Astrocyte of the cerebellum (primary cell): Measurements from ENCODE around the gene EGFL8.

Experiments used
- DNase-seq: peaks from one replicate; pipeline ENCODE4 v3.0.0-alpha.2; 2011; ENCODE audit warnings: low read depth
- H3K4me3 ChIP-seq: 2 replicates; pipeline ENCODE4 v1.5.1; 2011; ENCODE audit warnings: mild to moderate bottlenecking, low read depth, low read length, moderate library complexity
- in situ Hi-C: cut with HindIII; loops from 2 replicates; pipeline ENCODE4 v1.10.0; 2017; ENCODE audit warnings: low sequenced_read_pairs
- TF ChIP-seq, protein P1 (sequence below): IDR thresholded peaks from 2 replicates; pipeline ENCODE4 v1.5.1; 2012; ENCODE audit warnings: low read length, low read depth, moderate library complexity, mild to moderate bottlenecking; ENCODE audit errors: missing control alignments

EGFL8 gene

DNA sequence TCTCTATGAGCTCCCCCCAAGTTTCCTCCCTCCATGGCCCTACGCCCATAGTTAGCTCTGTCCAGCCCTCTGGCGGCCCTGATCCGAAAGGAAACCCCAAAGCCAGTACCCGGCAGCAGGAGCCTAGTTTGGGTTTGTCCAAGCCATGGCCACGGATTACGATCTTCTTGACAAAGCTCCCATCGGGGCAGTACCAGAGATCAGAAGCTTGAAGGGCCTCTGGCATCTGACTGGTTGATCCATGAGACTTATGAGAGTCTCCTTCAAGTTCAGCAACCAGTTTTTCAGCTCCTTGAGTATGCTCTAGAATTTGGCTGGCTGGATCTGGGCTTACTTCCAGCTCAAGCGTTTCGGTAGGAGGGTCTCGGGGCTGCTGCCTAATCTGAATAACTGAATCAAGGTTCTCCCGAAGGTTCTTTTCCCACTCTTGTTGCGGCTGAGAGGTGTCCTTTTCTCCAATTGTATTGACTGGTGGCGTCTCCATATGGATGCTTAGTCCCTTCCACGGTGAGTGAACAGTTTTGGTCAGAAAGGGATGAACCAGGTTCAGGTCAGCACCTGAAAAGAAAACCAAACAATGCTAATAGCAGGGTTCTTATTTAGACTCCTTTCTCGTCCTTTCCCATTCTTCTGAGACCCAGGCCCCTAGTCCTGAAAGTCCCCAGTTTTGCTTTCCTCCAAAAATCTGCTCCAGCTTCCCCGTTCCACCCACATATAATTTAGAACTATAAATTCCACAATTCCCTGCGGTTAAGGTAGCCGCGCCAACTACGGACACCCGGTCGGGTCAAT is 34.9 kb upstream of the EGFL8 start:
- peak overlapping the region; percentile 74 for H3K4me3 ChIP-seq

DNA sequence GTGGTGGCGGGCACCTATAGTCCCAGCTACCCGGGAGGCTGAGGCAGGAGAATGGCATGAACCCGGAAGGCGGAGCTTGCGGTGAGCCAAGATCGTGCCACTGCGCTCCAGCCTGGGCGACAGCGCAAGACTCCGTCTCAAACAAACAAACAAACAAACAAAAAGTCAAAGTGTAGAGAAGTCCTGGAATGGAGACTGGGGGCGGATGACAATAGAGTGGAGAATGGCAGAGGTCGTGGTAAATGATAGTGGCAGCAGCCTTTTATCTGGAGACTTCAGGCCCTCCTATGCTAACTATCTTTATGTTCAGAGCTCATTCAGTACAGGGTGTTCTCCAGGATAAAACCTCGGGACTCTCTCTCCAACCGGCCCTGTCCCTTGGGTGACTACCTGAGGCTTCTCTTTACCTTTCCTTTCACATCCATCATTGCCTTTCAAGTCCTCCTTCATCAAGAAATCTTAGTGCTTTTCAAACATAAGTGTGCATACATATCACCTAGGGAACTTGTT is 32.9 kb upstream of the EGFL8 start:
- TF ChIP-seq, protein P1, sequence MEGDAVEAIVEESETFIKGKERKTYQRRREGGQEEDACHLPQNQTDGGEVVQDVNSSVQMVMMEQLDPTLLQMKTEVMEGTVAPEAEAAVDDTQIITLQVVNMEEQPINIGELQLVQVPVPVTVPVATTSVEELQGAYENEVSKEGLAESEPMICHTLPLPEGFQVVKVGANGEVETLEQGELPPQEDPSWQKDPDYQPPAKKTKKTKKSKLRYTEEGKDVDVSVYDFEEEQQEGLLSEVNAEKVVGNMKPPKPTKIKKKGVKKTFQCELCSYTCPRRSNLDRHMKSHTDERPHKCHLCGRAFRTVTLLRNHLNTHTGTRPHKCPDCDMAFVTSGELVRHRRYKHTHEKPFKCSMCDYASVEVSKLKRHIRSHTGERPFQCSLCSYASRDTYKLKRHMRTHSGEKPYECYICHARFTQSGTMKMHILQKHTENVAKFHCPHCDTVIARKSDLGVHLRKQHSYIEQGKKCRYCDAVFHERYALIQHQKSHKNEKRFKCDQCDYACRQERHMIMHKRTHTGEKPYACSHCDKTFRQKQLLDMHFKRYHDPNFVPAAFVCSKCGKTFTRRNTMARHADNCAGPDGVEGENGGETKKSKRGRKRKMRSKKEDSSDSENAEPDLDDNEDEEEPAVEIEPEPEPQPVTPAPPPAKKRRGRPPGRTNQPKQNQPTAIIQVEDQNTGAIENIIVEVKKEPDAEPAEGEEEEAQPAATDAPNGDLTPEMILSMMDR, result no peak
- in situ Hi-C loops, result no loop called here
- no peak for DNase-seq
- H3K4me3 ChIP-seq, result no peak overlapping the region

More for the DNA sequence above, 34.9 kb upstream of the EGFL8 start:
- TF ChIP-seq, protein P1, result no peak
- in situ Hi-C loops, result loop anchor here (10.0 kb wide), 1 partner anchor 55 kb away; the partner anchor contains the start of gene AGER
- DNase-seq, result peak; percentile 28

DNA sequence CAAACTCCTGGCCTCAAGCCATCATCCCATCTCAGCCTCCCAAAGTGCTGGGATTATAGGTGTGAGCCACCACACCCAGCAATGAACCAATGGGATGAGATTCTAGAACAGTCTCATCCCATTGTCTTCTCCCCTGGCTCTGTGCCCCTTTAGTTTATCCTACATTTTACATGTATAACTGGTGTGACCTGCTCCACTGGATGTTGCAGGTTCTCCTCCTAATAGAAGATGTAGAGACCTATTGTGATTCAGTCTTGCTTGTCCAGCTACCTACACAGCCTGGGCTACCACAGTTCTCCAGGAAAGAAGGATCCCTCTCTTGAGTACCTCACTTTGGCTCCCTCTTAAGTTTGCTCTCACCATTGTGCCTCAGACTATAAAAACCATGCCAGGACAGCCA is 32.3 kb upstream of the EGFL8 start:
- in situ Hi-C loops, result no loop called here
- DNase-seq, result no peak
- TF ChIP-seq, protein P1, result no peak
- no peak overlapping the region for H3K4me3 ChIP-seq

DNA sequence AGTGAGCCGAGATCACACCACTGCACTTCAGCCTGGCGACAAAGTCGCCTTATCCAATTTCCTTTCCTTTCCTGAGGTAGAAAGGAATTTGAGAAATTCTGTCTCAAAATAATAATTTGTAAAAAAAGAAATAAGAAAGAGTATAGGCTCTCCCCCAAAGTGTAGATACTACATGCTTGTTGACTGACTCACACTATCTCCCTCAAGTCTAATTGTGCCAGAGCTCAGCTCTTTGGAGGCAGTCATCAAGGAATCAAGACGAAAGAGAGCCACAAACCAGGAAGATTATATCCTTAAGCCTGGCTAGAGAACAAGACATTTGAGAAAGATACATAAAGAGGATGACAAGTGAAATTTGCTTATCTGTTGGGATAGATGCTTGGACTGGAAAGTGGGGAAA is 30.6 kb upstream of the EGFL8 start:
- no peak for DNase-seq
- in situ Hi-C loops, result no loop called here
- no peak overlapping the region for H3K4me3 ChIP-seq
- TF ChIP-seq, protein P1, result no peak

DNA sequence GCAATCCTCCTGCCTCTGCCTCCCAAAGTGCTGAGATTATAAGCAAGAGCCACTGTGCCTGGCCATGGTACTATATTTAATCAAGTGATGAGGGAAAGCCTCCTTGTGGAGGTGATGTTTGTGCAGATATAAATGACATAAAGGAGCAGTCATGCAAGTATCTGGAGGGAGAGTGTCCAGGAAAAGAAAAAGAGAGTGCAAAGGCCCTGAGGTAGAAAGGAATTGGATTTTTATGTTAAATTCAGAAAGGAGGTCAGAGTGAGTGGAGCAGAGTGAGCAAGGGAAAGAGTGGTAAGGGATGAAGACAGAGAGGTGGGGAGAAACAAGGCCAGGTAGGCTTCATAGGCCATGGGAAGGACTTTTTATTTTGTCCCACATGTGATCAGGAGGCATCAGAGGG is 26.9 kb upstream of the EGFL8 start:
- in situ Hi-C loops, result no loop called here

DNA sequence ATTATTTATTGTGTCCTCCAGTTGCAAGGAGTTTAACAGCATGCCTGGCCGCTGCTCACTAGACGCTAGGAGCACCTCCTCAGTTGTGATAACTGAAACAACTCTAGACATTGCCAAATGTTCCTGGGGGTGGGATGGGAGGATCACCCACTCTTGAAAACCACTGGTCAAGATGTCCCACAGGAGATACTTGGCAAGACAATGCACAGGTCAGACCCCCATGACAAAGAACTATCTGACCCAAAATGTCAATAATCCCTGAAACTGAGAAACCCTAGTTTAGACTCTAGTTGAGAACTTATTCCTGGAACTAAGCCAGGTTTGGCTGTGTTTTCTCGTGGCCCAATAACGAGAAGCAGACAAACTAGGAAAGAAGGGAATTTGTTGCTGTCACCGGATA is 24.8 kb upstream of the EGFL8 start:
- in situ Hi-C loops, result no loop called here
- no peak for DNase-seq
- H3K4me3 ChIP-seq, result no peak overlapping the region
- TF ChIP-seq, protein P1, result no peak

More for the DNA sequence above, 26.9 kb upstream of the EGFL8 start:
- H3K4me3 ChIP-seq, result no peak overlapping the region
- TF ChIP-seq, protein P1, result no peak
- no peak for DNase-seq
